DMS53 treated with DMSO at 0.1 percent for 48 hours (cell line): ENCODE data around the gene SNX24.
"Not testable (repeated sequence)": the region's sequence is repeated elsewhere in the genome, so short reads cannot be mapped to it uniquely, and the experiment has no call there.

Experiments
- DNase-seq: peaks from one replicate; lab custom pipeline; 2025; ENCODE audit not compliant: unreplicated experiment; lab: John Stamatoyannopoulos, UW

Gene SNX24

GRCh38 chr5:122845229-122846050 lies at the start of gene SNX24:
SNX24 (plus strand) TSS chr5:122845613; CDS start chr5:122845634, 21 bp downstream.
- DNase-seq = peak; percentile 66

DNA sequence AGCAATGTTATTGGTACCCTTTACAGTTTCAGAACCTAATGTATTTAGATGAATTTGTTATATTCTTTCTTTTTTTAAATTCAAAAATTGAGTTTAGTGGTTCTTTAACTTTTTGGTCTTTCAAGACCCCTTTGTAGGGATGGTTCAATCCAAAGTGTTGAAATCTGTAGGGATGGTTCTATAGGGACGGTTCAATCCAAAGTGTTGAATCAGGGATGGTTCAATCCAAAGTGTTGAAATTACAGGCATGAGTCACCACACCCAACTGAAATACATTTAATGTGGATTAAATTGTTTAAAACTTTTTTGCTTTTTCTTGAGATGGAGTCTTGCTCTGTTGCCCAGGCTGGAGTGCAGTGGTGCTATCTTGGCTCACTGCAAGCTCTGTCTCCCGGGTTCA lies 39.9 kb upstream of the SNX24 start:
- no peak for DNase-seq

DNA sequence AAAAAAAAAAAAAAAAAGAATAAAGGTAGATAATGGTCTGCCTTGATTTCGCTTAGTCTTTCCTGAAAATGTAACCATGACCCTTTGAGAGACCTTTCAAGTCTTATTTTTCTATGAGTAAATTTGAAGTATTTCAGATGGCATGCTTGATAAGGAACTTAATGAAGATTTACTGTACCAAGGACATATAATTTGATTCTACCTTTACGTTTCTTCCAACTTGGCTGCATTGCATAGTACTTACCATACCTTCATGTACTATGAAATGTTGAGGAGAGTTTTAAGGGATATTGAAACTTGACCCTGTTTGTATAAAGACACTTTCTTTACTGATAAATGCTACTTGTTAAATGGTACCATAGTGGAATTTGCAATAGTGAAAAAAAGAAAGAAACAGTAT lies 35.0 kb upstream of the SNX24 start:
- DNase-seq = no peak

DNA sequence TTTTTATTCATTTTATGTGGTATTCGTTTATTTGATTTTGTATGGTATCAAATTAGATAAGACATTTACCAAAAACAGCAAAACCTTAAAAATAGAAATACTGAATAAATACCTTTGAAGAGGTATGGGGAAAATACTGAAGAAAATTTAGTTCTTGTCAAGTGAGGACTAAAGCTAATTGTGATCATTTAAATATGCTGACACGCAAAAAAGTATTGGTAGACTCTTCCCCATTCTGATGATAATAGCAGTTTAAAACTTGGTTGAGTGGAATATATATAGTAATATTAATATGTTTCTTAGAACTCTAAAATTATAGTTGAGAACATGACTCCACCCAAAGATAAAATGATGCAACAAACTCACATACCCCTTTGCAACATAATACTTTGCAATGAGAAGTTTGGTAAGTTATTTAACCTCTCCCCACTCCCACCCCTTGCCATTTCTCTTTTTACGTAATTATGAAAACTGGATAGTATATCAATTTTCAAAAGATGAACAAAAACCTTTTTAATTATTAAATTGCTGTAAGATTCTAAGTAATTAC lies 30.1 kb upstream of the SNX24 start:
- no peak for DNase-seq

DNA sequence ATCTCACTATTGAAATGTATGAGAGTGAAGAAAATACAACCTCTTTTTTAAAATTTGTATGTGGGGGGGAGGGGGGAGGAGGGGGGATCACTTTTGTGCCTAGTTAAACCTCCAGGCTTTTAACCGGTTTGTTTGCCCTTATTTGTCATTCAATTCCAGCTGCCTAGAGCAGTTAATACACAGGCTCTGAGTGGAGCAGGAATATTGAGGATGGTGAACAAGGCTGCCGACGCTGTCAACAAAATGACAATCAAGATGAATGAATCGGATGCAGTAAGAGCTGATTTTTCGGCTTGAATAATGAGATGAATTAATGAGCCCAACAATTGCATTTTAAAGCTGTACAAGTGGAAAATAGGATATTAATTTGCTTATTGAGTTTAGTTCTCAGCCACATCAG lies 28.7 kb upstream of the SNX24 start:
- no peak for DNase-seq

GRCh38 chr5:122831984-122832383 lies 13.4 kb upstream of the SNX24 start:
- no peak for DNase-seq

GRCh38 chr5:122835681-122836080 lies 9.7 kb upstream of the SNX24 start:
- no peak for DNase-seq

DNA sequence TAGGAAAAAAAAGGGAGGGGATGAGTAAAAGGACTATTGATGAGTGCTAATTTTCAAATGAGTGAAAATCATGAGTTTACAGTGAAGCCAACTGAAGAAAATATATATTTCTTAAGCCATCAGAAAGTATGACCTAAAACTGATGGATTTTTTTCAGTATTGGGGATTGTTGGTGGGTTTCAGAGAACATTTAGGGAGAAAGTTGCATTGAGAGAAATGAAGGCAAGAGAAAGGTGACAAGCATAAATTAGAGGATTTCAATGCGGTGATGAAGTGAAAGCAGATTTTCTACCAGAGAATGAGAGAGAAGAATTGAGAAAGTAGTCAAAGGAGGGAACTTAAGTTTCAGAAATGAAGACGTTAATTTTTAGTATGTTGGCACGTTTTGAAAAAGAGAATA lies 8.5 kb upstream of the SNX24 start:
- no peak for DNase-seq

DNA sequence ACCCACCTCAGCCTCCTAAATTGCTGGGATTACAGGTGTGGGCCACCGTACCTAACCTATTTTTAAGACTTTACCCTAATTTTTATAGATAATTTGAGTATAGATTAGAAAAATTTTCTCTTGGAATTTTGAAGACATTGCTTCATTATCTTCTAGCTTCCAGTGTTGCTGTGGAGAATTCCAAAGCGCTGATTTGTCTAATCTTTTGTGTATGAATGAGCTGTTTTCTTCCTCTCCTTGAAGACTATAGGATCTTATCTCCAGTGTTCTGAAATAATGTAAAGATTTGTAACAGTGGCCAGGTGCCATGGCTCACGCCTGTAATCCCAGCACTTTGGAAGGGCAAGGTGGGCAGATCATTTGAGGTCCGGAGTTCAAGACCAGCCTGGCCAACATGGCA lies 5.7 kb upstream of the SNX24 start:
- no peak for DNase-seq

GRCh38 chr5:122842016-122842580 lies 3.3 kb upstream of the SNX24 start:
- no peak for DNase-seq

- DNase-seq = no peak
Observed at GRCh38 chr5:122844136-122844909, 1.1 kb upstream of the SNX24 start.

DNA sequence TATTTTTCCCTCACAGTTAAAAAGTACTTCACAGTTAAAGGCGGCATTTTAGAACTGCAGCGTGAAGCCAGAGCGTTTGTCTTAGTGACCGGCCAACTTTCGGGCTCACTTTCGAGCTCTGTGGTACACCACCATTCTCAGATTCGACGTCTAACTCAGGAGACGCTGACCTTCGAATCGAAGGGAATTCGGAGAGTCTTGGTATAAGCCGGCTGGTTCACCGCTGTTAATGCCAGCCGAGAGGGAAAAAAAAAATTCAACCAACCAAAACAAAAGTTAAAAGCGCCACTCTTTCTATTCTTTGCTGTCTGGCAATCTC lies 544 bp upstream of the SNX24 start:
- no peak for DNase-seq

- DNase-seq = no peak
Observed at GRCh38 chr5:122846051-122846550, 688 bp downstream of the SNX24 start.

DNA sequence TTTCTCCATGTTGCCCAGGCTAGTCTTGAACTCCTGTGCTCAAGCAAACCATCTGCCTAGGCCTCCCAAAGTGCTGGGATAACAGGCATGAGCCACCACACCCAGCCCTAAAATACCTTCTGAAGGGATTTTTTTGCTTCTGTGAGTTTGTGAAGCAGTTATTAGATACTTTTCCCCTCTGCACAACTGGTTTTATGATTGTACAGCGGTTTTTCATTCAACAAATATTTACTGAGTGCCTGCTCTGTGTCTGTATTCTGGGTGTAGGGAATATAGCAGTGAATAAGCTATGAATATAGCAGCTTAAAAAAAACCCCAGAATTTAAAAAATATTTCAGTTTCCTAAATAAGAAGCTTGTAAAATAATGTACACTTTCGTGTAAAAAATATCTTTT lies 2.3 kb downstream of the SNX24 start:
- no peak for DNase-seq

DNA sequence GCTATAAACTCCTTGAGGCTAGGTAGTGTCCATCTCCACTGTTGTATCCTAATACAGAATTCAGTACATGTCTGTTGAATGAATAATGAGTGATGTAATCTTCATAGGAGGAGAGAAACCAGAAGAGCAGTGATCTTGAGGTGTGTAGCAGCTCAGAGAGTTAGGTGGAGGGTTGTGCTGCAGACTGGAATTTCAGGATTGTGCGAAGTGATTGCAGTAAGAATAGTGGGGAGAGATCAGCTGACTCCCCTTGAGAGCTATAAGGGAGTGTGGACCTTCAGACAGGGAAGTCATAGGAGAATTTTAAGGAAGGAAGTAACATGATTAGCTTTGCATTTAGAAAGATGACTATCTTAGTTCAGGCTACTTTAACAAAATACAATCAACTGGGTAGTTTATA lies 4.4 kb downstream of the SNX24 start:
- no peak for DNase-seq

DNA sequence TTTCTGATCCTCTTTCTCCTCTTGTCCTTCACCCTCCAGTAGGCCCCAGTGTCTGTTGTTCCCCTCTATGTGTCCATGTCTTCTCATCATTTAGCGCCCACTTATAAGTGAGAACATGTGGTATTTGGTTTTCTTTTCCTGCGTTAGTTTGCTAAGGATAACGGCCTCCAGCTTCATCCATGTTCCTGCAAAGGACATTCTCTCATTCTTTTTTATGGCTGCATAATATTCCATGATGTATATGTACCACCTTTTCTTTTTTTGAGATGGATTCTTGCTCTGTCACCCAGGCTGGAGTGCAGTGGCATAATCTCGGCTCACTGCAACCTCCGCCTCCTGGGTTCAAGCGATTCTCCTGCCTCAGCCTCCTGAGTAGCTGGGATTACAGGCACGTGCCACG lies 12.1 kb downstream of the SNX24 start:
- not testable (repeated sequence) for DNase-seq

- no peak for DNase-seq
Observed at GRCh38 chr5:122858451-122858850, 13.0 kb downstream of the SNX24 start.

DNA sequence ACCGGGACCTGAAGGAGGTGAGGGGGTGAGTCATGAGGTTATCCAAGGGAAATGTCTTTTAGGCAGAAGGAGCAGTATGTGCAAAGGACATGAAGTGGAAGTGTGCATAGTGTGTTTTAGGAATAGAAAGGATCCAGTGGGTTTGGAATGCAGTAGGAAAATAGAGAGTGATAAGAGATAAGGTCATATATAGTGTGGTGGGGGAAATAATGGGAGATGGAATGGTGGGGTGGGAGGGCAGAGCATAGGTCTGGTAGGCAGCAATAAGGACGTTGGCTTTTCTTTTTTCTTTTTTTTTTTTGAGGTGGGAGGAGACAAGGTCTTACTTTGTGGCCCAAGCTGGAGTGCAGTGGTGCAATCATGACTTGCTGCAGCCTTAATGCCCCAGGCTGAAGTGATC lies 17.8 kb downstream of the SNX24 start:
- DNase-seq = no peak

DNA sequence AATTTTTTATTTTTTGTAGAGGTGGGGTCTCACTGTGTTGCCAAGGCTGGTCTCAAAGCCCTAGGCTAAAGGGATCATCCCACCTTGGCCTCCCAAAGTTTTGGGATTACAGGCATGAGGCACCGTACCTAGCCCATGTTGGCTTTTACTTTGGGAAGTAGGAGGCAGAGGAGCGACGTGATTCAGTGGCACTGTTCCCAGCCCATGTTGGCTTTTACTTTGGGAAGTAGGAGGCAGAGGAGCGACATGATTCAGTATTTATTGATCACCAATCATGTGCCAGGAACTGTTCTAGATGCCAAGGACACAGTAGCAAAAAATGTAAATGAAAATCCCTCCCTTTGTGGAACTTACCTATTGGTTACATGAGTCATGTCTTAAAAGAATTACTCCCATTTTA lies 18.3 kb downstream of the SNX24 start:
- DNase-seq = no peak

GRCh38 chr5:122864400-122864799 lies 19.0 kb downstream of the SNX24 start:
- no peak for DNase-seq

- no peak for DNase-seq
Observed at GRCh38 chr5:122864842-122865241, 19.4 kb downstream of the SNX24 start.
